Left lung (tissue), 10 donors: ENCODE measurements around the gene FHOD3. TPM values are rescaled to one million over a fixed set of nuclear protein-coding genes. Genes with fewer than 3 reads are reported as not detected.
A peak's percentile ranks its signal among the peaks of the same experiment; 100 is the strongest.

Experiments
- ATAC-seq: fragments of 200-7000 bp; cut with Tn5 transposase; one replicate; pipeline ENCODE4 v1.9.1; 2020; ENCODE audit warnings: moderate library complexity
- DNase-seq, 4 donors: peaks; one replicate each; pipeline ENCODE4 v3.0.0-alpha.2; 2013 to 2020
- H3K27ac ChIP-seq, 2 donors: fragments of 200-600 bp; sonication (generic) in 1 of 2; one replicate each; pipeline versions ENCODE4 v1.5.0 to v1.8.0; 2020 to 2021
- H3K27me3 ChIP-seq, 2 donors: fragments of 200-600 bp; sonication (generic) in 1 of 2; one replicate each; pipeline versions ENCODE4 v1.5.0 to v1.8.0; 2020 to 2021
- H3K36me3 ChIP-seq, 2 donors: fragments of 200-600 bp; sonication (generic) in 1 of 2; one replicate each; pipeline versions ENCODE4 v1.5.0 to v1.8.0; 2020 to 2021
- H3K4me1 ChIP-seq, 2 donors: fragments of 200-600 bp; one replicate each; pipeline ENCODE4 v1.8.0; 2021
- H3K4me3 ChIP-seq, 2 donors: fragments of 200-600 bp; sonication (generic) in 1 of 2; one replicate each; pipeline versions ENCODE4 v1.5.0 to v1.8.0; 2020 to 2021; ENCODE audit warnings: mild to moderate bottlenecking in 1 of 2
- H3K9me3 ChIP-seq, 2 donors: fragments of 200-600 bp; sonication (generic) in 1 of 2; one replicate each; pipeline versions ENCODE4 v1.5.0 to v1.8.0; 2020 to 2021
- CTCF ChIP-seq, 2 donors: fragments of 200-600 bp; sonication (generic) in 1 of 2; IDR thresholded peaks; one replicate each; pipeline versions ENCODE4 v1.5.0 to v1.8.0; 2021; ENCODE audit warnings: antibody characterized with exemption in 2 of 2
- intact Hi-C, 2 donors: fragments of 100-400 bp; cut with DNase I; formaldehyde crosslinking; loops; one replicate each; pipeline versions ENCODE4 v1.11.2 to v1.14.2; 2022
- polyA plus RNA-seq, 6 donors: library from polyadenylated mRNA; unstranded; fragments of 120-200 nt; gene quantifications; one replicate each; pipeline ENCODE4 v1.2.1, GENCODE V29; 2013; ENCODE audit not compliant: insufficient read length in 6 of 6
- total RNA-seq, 2 donors: library from RNA; stranded (reverse); fragmentation: NEBNext Ultra II Directional; extraction: Animal tissue kit (Norgen Biotek cat#: 25700); gene quantifications; one replicate each; pipeline ENCODE4 v1.2.1, GENCODE V29; 2021
- donor health status: DM: no; HTN: yes; CAD: no.
- donor health status: DM: no; HTN: no; CAD: no.

FHOD3 gene
- total and polyA plus RNA-seq, 8 donors = 0.55 to 2.9 (median 1.5) TPM

- no peaks in the 10 kb centered on the region for H3K4me1 ChIP-seq
- TF ChIP-seq CTCF (IDR thresholded peaks at IDR 0.05) = no peak
- intact Hi-C loops = loop anchor here in 1 of 2 donors (10.0 kb wide), 3 partner anchors 184 to 534 kb away; no protein-coding TSS in a partner anchor
- DNase-seq (no peak), ATAC-seq (no peak)
- H3K4me3 ChIP-seq = no peak overlapping the region
- peaks cover 0 to 27% of the 10 kb centered on the region in 2 donors for H3K27me3 ChIP-seq
- peaks cover 0 to 4% of the 10 kb centered on the region in 2 donors for H3K9me3 ChIP-seq
- H3K27ac ChIP-seq = no peak overlapping the region
- no peaks in the 10 kb centered on the region for H3K36me3 ChIP-seq
These were observed 8.8 kb upstream of the FHOD3 start for GRCh38 chr18:36288689-36289088.

GRCh38 chr18:36294031-36294430, 3.5 kb upstream of the FHOD3 start:
- TF ChIP-seq CTCF (IDR thresholded peaks at IDR 0.05) = no peak
- no peak for DNase-seq
- Histone ChIP-seq H3K4me1 (peaks cover 11 to 23% of the 10 kb centered on the region in 2 donors), H3K4me3 (no peak overlapping the region), H3K27ac (no peak overlapping the region), H3K36me3 (no peaks in the 10 kb centered on the region), H3K9me3 (peaks cover 0 to 2% of the 10 kb centered on the region in 2 donors), H3K27me3 (peaks cover 12 to 62% of the 10 kb centered on the region in 2 donors)
- ATAC-seq = no peak
- intact Hi-C loops = loop anchor here in 1 of 2 donors (10.0 kb wide), 1 partner anchor 281 kb away; no protein-coding TSS in a partner anchor

- DNase-seq (no peak), ATAC-seq (no peak)
- no peak overlapping the region for H3K4me3 ChIP-seq
- intact Hi-C loops = loop anchor here in 1 of 2 donors (10.0 kb wide), 1 partner anchor 280 kb away; no protein-coding TSS in a partner anchor
- no peaks in the 10 kb centered on the region for H3K36me3 ChIP-seq
- no peak overlapping the region for H3K27ac ChIP-seq
- H3K4me1 ChIP-seq = peaks cover 11 to 23% of the 10 kb centered on the region in 2 donors
- H3K9me3 ChIP-seq = no peaks in the 10 kb centered on the region
- peaks cover 23 to 69% of the 10 kb centered on the region in 2 donors for H3K27me3 ChIP-seq
- no peak for TF ChIP-seq CTCF (IDR thresholded peaks at IDR 0.05)
These were observed 2.3 kb upstream of the FHOD3 start for GRCh38 chr18:36295214-36295613.

- Histone ChIP-seq H3K27ac (no peak overlapping the region), H3K36me3 (no peaks in the 10 kb centered on the region), H3K4me1 (peaks cover 11 to 23% of the 10 kb centered on the region in 2 donors), H3K4me3 (no peak overlapping the region), H3K27me3 (peaks cover 28 to 76% of the 10 kb centered on the region in 2 donors), H3K9me3 (no peaks in the 10 kb centered on the region)
- TF ChIP-seq CTCF (IDR thresholded peaks at IDR 0.05) = no peak
- ATAC-seq = no peak
- intact Hi-C loops = loop anchor here in 1 of 2 donors (10.0 kb wide), 1 partner anchor 279 kb away; no protein-coding TSS in a partner anchor
- no peak for DNase-seq
These were observed 1.6 kb upstream of the FHOD3 start for GRCh38 chr18:36295880-36296301.

GRCh38 chr18:36296650-36297416, 680 bp upstream of the FHOD3 start:
- peak overlapping the region; percentile 34 to 45 for H3K4me3 ChIP-seq
- intact Hi-C loops = loop anchor here in 1 of 2 donors (10.0 kb wide), 1 partner anchor 278 kb away; no protein-coding TSS in a partner anchor
- H3K27ac ChIP-seq = no peak overlapping the region
- peak; percentile 56 to 83 (median 70) for DNase-seq
- peaks cover 28 to 83% of the 10 kb centered on the region in 2 donors for H3K27me3 ChIP-seq
- H3K4me1 ChIP-seq = peaks cover 11 to 23% of the 10 kb centered on the region in 2 donors
- H3K9me3 ChIP-seq = no peaks in the 10 kb centered on the region
- H3K36me3 ChIP-seq = no peaks in the 10 kb centered on the region
- TF ChIP-seq CTCF (IDR thresholded peaks at IDR 0.05) = peak in 1 of 2 donors; percentile 13
- peak; percentile 70 for ATAC-seq
